HepG2 (cell line): ENCODE measurements around the gene MPO. TPM values are rescaled to one million over a fixed set of nuclear protein-coding genes. Genes with fewer than 3 reads are reported as not detected.

Experiments used
- ATAC-seq: fragments of 200-7000 bp; cut with Tn5 transposase; 3 replicates; pipeline ENCODE4 v1.9.1; 2020; ENCODE audit warnings: mild to moderate bottlenecking, moderate library complexity
- BruUV-seq: library from RNA; stranded (reverse); fragments of 400-500 nt; replicated peaks from 2 replicates; lab custom pipeline; 2021; lab: Mats Ljungman, UMichigan
- CTCF ChIA-PET: fragments of 300-600 bp; formaldehyde crosslinking; extraction: SDS; loops from one replicate; lab custom pipeline; 2021; ENCODE audit warnings: low total read pairs, inconsistent platforms, low intra/inter-chr PET ratio; lab: Yijun Ruan, JAX
- POLR2A ChIA-PET: fragments of 350-600 bp; sonication (Branson Sonifier 250); formaldehyde crosslinking; loops from one replicate; lab custom pipeline; 2020; ENCODE audit warnings: antibody characterized with exemption, inconsistent platforms; lab: Yijun Ruan, JAX
- DNase-seq: peaks from one replicate; pipeline ENCODE4 v3.0.0-alpha.2; 2015; ENCODE audit warnings: low spot score
- FAIRE-seq: peaks from 3 replicates; lab custom pipeline; 2011; peaks lifted over from hg19 to GRCh38; lab: Jason Lieb, UNC
- H2AFZ ChIP-seq: one replicate; pipeline ENCODE4 v1.6.1; 2011; ENCODE audit warnings: low read length, inconsistent platforms
- H3K27ac ChIP-seq: fragments of 300-600 bp; 3 replicates; pipeline ENCODE4 v1.8.0; 2011; ENCODE audit warnings: mixed run types, mild to moderate bottlenecking, mixed read lengths, low read length, inconsistent platforms; ENCODE audit not compliant: insufficient read depth; ENCODE audit errors: extremely low read length
- H3K27me3 ChIP-seq, 2 experiments: fragments of 200-600 bp in 1 of 2; 2 replicates in 1 of 2; 3 replicates in 1 of 2; pipeline versions ENCODE4 v1.6.0 to v1.8.0; 2011; ENCODE audit warnings: low read length in 2 of 2, mild to moderate bottlenecking in 2 of 2, moderate library complexity in 2 of 2, inconsistent platforms in 1 of 2; ENCODE audit not compliant: insufficient read depth in 2 of 2, control insufficient read depth in 1 of 2
- H3K36me3 ChIP-seq, 2 experiments: fragments of 200-600 bp in 1 of 2; replicated peaks in 1 of 2; 2 replicates in 1 of 2; 3 replicates in 1 of 2; pipeline versions ENCODE4 v1.5.1 to v1.8.0; 2011; ENCODE audit warnings: low read length in 2 of 2, inconsistent platforms in 1 of 2; ENCODE audit not compliant: insufficient read depth in 2 of 2, control insufficient read depth in 1 of 2
- H3K4me1 ChIP-seq: 2 replicates; pipeline ENCODE4 v1.5.1; 2012; ENCODE audit warnings: low read length, inconsistent platforms; ENCODE audit not compliant: insufficient read depth
- H3K4me2 ChIP-seq: 2 replicates; pipeline ENCODE4 v1.6.0; 2011; ENCODE audit warnings: low read depth, low read length, inconsistent platforms
- H3K4me3 ChIP-seq, 3 experiments: fragments of 200-600 bp in 1 of 3; sonication (generic), shearing (Covaris generic) in 1 of 3; replicated peaks in 1 of 3; 2 replicates each; pipeline ENCODE4 v1.5.1; 2011 to 2016; ENCODE audit warnings: low read length in 3 of 3, inconsistent platforms in 2 of 3, low read depth in 2 of 3, mild to moderate bottlenecking in 2 of 3, control low read depth in 1 of 3, mixed read lengths in 1 of 3; ENCODE audit not compliant: insufficient read depth in 1 of 3
- H3K79me2 ChIP-seq: one replicate; pipeline ENCODE4 v1.6.1; 2011; ENCODE audit warnings: low read length, inconsistent platforms; ENCODE audit not compliant: insufficient read depth
- H3K9ac ChIP-seq: 2 replicates; pipeline ENCODE4 v1.6.0; 2011; ENCODE audit warnings: mild to moderate bottlenecking, low read depth, low read length, inconsistent platforms; ENCODE audit not compliant: insufficient read depth
- H3K9me3 ChIP-seq: 2 replicates; pipeline ENCODE4 v1.5.1; 2012; ENCODE audit warnings: mild to moderate bottlenecking, low read length
- H4K20me1 ChIP-seq: 2 replicates; pipeline ENCODE4 v1.6.0; 2011; ENCODE audit warnings: inconsistent platforms, mild to moderate bottlenecking, low read length, moderate library complexity; ENCODE audit not compliant: insufficient read depth
- ZBTB3 ChIP-seq: sonication (generic); formaldehyde crosslinking; IDR thresholded peaks from 2 replicates; pipeline ENCODE4 v1.4.0; 2020; ENCODE audit warnings: low read depth, mild to moderate bottlenecking, moderate library complexity, missing genetic modification reagents, borderline replicate concordance
- ZNF235 ChIP-seq: sonication (generic); formaldehyde crosslinking; IDR thresholded peaks from 2 replicates; pipeline ENCODE4 v1.8.1; 2023; ENCODE audit warnings: mild to moderate bottlenecking, missing genetic modification reagents, borderline replicate concordance
- ZNF274 ChIP-seq: sonication (generic); formaldehyde crosslinking; IDR thresholded peaks from 2 replicates; pipeline ENCODE4 v1.5.1; 2020; ENCODE audit warnings: mild to moderate bottlenecking, missing genetic modification reagents
- ZNF496 ChIP-seq: sonication (generic); formaldehyde crosslinking; IDR thresholded peaks from 2 replicates; pipeline ENCODE4 v1.8.1; 2023; ENCODE audit warnings: mild to moderate bottlenecking, moderate library complexity, missing genetic modification reagents; ENCODE audit not compliant: insufficient replicate concordance
- WGBS: methylation state at CpG from one replicate; pipeline ENCODE4 v1.1.6; 2017; ENCODE audit warnings: low lambda C conversion rate; 5-methylcytosine and 5-hydroxymethylcytosine counted together
- in situ Hi-C: cut with HindIII; loops from 2 replicates; pipeline ENCODE4 v1.10.0; 2017; ENCODE audit warnings: low pct_unique_long_range_greater_than_20kb; ENCODE audit not compliant: extremely low pct_ligation_motif_present
- intact Hi-C: fragments of 100-400 bp; cut with micrococcal nuclease; formaldehyde crosslinking; loops from one replicate; pipeline ENCODE4 v1.10.0; 2022; ENCODE audit not compliant: unreplicated experiment
- polyA plus RNA-seq, 8 experiments: library from polyadenylated mRNA; depleted of rRNA in 3 of 8; stranded (reverse) in 7 of 8; unstranded in 1 of 8; fragments of >200 nt; fragmentation: Illumina TruSeq in 4 of 8; extraction: Trizol in 4 of 8; gene quantifications; 2 replicates each; pipeline versions ENCODE4 v1.2.1 to v1.2.3, GENCODE V29; 2011 to 2016; ENCODE audit warnings: low read depth in 4 of 8, missing spikeins in 1 of 8, mixed read lengths in 1 of 8; ENCODE audit not compliant: insufficient read depth in 1 of 8
- total RNA-seq, 5 experiments: library from RNA; depleted of rRNA; stranded (reverse); fragments of >200 nt; fragmentation: Illumina TruSeq; extraction: Trizol; gene quantifications; 2 replicates each; pipeline ENCODE4 v1.2.3, GENCODE V29; 2016; ENCODE audit warnings: low read depth in 1 of 5
- TF ChIP-seq, protein P1 (sequence below): sonication (generic); formaldehyde crosslinking; IDR thresholded peaks from 2 replicates; pipeline ENCODE4 v1.5.0; 2020; ENCODE audit warnings: mild to moderate bottlenecking, missing genetic modification reagents, borderline replicate concordance
- TF ChIP-seq, protein P2 (sequence below): sonication (generic); formaldehyde crosslinking; IDR thresholded peaks from 2 replicates; pipeline ENCODE4 v1.8.0; 2022; ENCODE audit warnings: mild to moderate bottlenecking, missing genetic modification reagents, moderate library complexity
- TF ChIP-seq, protein P3 (sequence below): sonication (generic); formaldehyde crosslinking; IDR thresholded peaks from 2 replicates; pipeline ENCODE4 v1.5.1; 2020; ENCODE audit warnings: mild to moderate bottlenecking, missing genetic modification reagents, borderline replicate concordance
- TF ChIP-seq, protein P4 (sequence below): sonication (generic); formaldehyde crosslinking; IDR thresholded peaks from 2 replicates; pipeline ENCODE4 v1.5.0; 2020; ENCODE audit warnings: missing genetic modification reagents
- TF ChIP-seq, protein P5 (sequence below): sonication (generic); formaldehyde crosslinking; IDR thresholded peaks from 2 replicates; pipeline ENCODE4 v1.4.0; 2020; ENCODE audit warnings: missing genetic modification reagents
- TF ChIP-seq, protein P6 (sequence below): sonication (generic); formaldehyde crosslinking; IDR thresholded peaks from 2 replicates; pipeline ENCODE4 v1.8.0; 2022; ENCODE audit warnings: missing genetic modification reagents, mild to moderate bottlenecking, borderline replicate concordance

The MPO gene
- total and polyA plus RNA-seq, 2 of the 13 experiments (the other 11 are each of a cell fraction or from before 2014, with no cell fraction given), result not detected

DNA sequence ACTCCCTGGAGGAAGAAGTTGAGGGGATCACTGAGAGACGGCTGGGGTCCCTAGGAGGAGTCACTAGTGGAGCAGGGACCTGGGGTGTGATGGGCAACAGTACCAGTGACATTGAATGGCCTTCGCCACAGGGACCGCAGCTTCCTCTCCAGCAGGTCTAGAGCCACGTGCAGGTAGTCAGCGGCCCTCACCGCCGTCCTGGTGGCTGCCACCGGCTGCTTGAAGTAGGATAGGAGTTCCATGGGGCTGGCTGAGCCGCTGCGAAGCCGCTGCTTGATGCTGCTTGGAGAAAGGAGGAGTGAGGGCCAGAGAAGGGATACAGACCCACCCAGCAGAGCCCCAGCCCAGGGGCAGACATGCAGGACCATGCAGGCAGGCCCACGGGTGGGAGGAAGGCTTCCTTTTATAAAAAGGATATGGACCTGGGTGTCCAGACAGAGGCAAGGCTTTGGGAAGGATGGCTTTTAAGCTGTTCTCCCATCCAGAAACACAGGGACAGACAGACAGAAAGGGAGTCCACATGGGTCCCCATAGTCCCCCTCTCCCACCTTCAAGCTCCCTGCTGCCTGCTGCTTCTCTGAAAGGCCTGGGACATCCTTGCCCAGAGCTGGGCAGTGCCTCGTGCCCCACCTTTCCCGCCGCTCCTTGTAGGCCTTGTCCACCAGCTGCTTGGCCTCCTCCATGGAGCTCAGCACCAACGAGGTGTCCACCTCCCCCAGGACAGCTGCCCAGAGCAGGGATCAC lies 827 bp downstream of the MPO start:
- Histone ChIP-seq H3K27me3 (peaks cover 16 to 73% of the 10 kb centered on the region in 2 experiments; a peak in 4 of 5 replicates), H3K4me1 (peaks cover 10% of the 10 kb centered on the region), H2AFZ (no peak overlapping the region), H3K36me3 (no peaks in the 10 kb centered on the region), H4K20me1 (no peaks in the 10 kb centered on the region), H3K27ac (no peak overlapping the region), H3K4me3 (no peak overlapping the region), H3K9me3 (no peaks in the 10 kb centered on the region), H3K9ac (no peak overlapping the region), H3K79me2 (no peaks in the 10 kb centered on the region), H3K4me2 (no peak overlapping the region)
- ATAC-seq, result no peak
- FAIRE-seq, result no peak
- intact Hi-C loops, result no loop called here
- 44% methylated on average over 13 of the region's 16 CpGs for WGBS
- in situ Hi-C loops, result no loop called here
- BruUV-seq, result no TSS peak
- CTCF ChIA-PET, result no interaction called here
- POLR2A ChIA-PET, result interaction anchor here (0.6 kb wide), 1 partner anchor 156 kb away, joined by 3 read pairs; no protein-coding TSS in a partner anchor
- DNase-seq, result no peak
- no peak for TF ChIP-seq ZNF235 (CRISPR knock-in tag)
- no peak for TF ChIP-seq ZBTB3
- TF ChIP-seq ZNF496 (CRISPR knock-in tag), result no peak
- TF ChIP-seq, protein P1, sequence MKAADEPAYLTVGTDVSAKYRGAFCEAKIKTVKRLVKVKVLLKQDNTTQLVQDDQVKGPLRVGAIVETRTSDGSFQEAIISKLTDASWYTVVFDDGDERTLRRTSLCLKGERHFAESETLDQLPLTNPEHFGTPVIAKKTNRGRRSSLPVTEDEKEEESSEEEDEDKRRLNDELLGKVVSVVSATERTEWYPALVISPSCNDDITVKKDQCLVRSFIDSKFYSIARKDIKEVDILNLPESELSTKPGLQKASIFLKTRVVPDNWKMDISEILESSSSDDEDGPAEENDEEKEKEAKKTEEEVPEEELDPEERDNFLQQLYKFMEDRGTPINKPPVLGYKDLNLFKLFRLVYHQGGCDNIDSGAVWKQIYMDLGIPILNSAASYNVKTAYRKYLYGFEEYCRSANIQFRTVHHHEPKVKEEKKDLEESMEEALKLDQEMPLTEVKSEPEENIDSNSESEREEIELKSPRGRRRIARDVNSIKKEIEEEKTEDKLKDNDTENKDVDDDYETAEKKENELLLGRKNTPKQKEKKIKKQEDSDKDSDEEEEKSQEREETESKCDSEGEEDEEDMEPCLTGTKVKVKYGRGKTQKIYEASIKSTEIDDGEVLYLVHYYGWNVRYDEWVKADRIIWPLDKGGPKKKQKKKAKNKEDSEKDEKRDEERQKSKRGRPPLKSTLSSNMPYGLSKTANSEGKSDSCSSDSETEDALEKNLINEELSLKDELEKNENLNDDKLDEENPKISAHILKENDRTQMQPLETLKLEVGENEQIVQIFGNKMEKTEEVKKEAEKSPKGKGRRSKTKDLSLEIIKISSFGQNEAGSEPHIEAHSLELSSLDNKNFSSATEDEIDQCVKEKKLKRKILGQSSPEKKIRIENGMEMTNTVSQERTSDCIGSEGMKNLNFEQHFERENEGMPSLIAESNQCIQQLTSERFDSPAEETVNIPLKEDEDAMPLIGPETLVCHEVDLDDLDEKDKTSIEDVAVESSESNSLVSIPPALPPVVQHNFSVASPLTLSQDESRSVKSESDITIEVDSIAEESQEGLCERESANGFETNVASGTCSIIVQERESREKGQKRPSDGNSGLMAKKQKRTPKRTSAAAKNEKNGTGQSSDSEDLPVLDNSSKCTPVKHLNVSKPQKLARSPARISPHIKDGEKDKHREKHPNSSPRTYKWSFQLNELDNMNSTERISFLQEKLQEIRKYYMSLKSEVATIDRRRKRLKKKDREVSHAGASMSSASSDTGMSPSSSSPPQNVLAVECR (CRISPR knock-in tag), result no peak
- TF ChIP-seq, protein P2, sequence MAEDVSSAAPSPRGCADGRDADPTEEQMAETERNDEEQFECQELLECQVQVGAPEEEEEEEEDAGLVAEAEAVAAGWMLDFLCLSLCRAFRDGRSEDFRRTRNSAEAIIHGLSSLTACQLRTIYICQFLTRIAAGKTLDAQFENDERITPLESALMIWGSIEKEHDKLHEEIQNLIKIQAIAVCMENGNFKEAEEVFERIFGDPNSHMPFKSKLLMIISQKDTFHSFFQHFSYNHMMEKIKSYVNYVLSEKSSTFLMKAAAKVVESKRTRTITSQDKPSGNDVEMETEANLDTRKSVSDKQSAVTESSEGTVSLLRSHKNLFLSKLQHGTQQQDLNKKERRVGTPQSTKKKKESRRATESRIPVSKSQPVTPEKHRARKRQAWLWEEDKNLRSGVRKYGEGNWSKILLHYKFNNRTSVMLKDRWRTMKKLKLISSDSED (CRISPR knock-in tag), result no peak
- TF ChIP-seq, protein P3, sequence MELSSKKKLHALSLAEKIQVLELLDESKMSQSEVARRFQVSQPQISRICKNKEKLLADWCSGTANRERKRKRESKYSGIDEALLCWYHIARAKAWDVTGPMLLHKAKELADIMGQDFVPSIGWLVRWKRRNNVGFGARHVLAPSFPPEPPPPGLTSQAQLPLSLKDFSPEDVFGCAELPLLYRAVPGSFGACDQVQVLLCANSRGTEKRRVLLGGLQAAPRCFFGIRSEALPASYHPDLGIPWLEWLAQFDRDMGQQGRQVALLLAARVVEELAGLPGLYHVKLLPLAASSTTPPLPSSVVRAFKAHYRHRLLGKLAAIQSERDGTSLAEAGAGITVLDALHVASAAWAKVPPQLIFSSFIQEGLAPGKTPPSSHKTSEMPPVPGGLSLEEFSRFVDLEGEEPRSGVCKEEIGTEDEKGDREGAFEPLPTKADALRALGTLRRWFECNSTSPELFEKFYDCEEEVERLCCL (CRISPR knock-in tag), result no peak
- TF ChIP-seq, protein P4, sequence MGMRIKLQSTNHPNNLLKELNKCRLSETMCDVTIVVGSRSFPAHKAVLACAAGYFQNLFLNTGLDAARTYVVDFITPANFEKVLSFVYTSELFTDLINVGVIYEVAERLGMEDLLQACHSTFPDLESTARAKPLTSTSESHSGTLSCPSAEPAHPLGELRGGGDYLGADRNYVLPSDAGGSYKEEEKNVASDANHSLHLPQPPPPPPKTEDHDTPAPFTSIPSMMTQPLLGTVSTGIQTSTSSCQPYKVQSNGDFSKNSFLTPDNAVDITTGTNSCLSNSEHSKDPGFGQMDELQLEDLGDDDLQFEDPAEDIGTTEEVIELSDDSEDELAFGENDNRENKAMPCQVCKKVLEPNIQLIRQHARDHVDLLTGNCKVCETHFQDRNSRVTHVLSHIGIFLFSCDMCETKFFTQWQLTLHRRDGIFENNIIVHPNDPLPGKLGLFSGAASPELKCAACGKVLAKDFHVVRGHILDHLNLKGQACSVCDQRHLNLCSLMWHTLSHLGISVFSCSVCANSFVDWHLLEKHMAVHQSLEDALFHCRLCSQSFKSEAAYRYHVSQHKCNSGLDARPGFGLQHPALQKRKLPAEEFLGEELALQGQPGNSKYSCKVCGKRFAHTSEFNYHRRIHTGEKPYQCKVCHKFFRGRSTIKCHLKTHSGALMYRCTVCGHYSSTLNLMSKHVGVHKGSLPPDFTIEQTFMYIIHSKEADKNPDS (CRISPR knock-in tag), result no peak
- no peak for TF ChIP-seq ZNF274 (CRISPR knock-in tag)
- TF ChIP-seq, protein P5, sequence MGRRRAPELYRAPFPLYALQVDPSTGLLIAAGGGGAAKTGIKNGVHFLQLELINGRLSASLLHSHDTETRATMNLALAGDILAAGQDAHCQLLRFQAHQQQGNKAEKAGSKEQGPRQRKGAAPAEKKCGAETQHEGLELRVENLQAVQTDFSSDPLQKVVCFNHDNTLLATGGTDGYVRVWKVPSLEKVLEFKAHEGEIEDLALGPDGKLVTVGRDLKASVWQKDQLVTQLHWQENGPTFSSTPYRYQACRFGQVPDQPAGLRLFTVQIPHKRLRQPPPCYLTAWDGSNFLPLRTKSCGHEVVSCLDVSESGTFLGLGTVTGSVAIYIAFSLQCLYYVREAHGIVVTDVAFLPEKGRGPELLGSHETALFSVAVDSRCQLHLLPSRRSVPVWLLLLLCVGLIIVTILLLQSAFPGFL (CRISPR knock-in tag), result no peak
- TF ChIP-seq, protein P6, sequence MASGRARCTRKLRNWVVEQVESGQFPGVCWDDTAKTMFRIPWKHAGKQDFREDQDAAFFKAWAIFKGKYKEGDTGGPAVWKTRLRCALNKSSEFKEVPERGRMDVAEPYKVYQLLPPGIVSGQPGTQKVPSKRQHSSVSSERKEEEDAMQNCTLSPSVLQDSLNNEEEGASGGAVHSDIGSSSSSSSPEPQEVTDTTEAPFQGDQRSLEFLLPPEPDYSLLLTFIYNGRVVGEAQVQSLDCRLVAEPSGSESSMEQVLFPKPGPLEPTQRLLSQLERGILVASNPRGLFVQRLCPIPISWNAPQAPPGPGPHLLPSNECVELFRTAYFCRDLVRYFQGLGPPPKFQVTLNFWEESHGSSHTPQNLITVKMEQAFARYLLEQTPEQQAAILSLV (CRISPR knock-in tag), result no peak
